ENCODE data around the gene TREH. TPM values are rescaled to one million over a fixed set of nuclear protein-coding genes. Genes with fewer than 3 reads are reported as not detected.
A peak's percentile ranks its signal among the peaks of the same experiment; 100 is the strongest.

Gene TREH
- total and polyA plus RNA-seq, 7 donors = 0.46 to 1.4 (median 1.2) TPM; not detected in 4

DNA sequence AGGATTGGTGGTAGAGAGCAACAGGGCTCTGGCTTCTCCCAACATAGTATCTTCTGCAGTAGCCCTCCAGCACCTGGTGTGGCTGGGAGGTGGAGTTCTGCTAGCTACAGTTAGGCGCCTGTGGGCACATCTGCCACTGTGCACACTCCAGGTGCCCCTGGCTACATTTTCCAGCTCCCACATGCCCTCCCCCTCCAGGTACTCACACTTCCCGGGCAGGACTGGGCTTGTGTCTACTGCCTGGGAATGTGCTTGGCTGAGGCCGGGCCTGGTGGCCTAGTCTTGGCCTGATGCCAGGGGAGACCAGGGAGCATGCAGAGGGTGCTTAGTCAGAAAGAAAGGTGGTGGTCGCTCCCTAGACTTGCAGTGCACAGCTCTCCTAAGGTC, 56.2 kb downstream of the TREH start:
- peak overlapping the region; percentile 86 to 92 (median 90) for H3K27ac ChIP-seq
- peaks cover 0 to 70% (median 57%) of the 10 kb centered on the region in 4 donors for H3K4me1 ChIP-seq
- H3K9me3 ChIP-seq = no peaks in the 10 kb centered on the region
- intact Hi-C loops (cut with DNase I) = no loop called here
- no peak for TF ChIP-seq POLR2AphosphoS5 (IDR thresholded peaks at IDR 0.05)
- no peak for TF ChIP-seq POLR2A (IDR thresholded peaks at IDR 0.05)
- no peak for TF ChIP-seq EP300 (IDR thresholded peaks at IDR 0.05)
- TF ChIP-seq, protein P1, sequence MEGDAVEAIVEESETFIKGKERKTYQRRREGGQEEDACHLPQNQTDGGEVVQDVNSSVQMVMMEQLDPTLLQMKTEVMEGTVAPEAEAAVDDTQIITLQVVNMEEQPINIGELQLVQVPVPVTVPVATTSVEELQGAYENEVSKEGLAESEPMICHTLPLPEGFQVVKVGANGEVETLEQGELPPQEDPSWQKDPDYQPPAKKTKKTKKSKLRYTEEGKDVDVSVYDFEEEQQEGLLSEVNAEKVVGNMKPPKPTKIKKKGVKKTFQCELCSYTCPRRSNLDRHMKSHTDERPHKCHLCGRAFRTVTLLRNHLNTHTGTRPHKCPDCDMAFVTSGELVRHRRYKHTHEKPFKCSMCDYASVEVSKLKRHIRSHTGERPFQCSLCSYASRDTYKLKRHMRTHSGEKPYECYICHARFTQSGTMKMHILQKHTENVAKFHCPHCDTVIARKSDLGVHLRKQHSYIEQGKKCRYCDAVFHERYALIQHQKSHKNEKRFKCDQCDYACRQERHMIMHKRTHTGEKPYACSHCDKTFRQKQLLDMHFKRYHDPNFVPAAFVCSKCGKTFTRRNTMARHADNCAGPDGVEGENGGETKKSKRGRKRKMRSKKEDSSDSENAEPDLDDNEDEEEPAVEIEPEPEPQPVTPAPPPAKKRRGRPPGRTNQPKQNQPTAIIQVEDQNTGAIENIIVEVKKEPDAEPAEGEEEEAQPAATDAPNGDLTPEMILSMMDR (IDR thresholded peaks at IDR 0.05) = no peak
- H3K4me3 ChIP-seq = peak overlapping the region in 1 of 4 donors; percentile 7
- 59 to 64% methylated on average over 4 of the region's 4 CpGs for WGBS, 2 donors
- H3K27me3 ChIP-seq = no peaks in the 10 kb centered on the region
- DNase-seq = no peak
- peaks cover 6 to 37% (median 24%) of the 10 kb centered on the region in 4 donors for H3K36me3 ChIP-seq

- H3K27ac ChIP-seq = peak overlapping the region; percentile 86 to 92 (median 90)
- H3K9me3 ChIP-seq = no peaks in the 10 kb centered on the region
- H3K4me3 ChIP-seq = peak overlapping the region in 3 of 4 donors; percentile 58 to 66 (median 60)
- 61 to 65% methylated on average over 9 of the region's 9 CpGs for WGBS, 2 donors
- TF ChIP-seq EP300 (IDR thresholded peaks at IDR 0.05) = no peak
- TF ChIP-seq POLR2AphosphoS5 (IDR thresholded peaks at IDR 0.05) = peak; percentile 24 to 81 (median 80)
- peaks cover 2 to 31% (median 19%) of the 10 kb centered on the region in 4 donors for H3K36me3 ChIP-seq
- H3K27me3 ChIP-seq = no peaks in the 10 kb centered on the region
- peaks cover 0 to 73% (median 61%) of the 10 kb centered on the region in 4 donors for H3K4me1 ChIP-seq
- DNase-seq = no peak
- intact Hi-C loops (cut with DNase I) = no loop called here
Measured at GRCh38 chr11:118622376-118623268, 56.8 kb downstream of the TREH start.

GRCh38 chr11:118621784-118622375, 57.6 kb downstream of the TREH start:
- Histone ChIP-seq H3K27ac (peak overlapping the region; percentile 86 to 92 (median 90)), H3K27me3 (no peaks in the 10 kb centered on the region), H3K4me1 (peaks cover 0 to 80% (median 69%) of the 10 kb centered on the region in 4 donors), H3K36me3 (peaks cover 0 to 31% (median 11%) of the 10 kb centered on the region in 4 donors), H3K4me3 (peak overlapping the region; percentile 27 to 66 (median 59)), H3K9me3 (no peaks in the 10 kb centered on the region)
- TF ChIP-seq EP300 (IDR thresholded peaks at IDR 0.05) (no peak), POLR2A (IDR thresholded peaks at IDR 0.05) (peak in 1 of 2 donors; percentile 21)
- WGBS, 2 donors = 70 to 74% methylated on average over 4 of the region's 4 CpGs
- no peak for DNase-seq
- intact Hi-C loops (cut with DNase I) = no loop called here

DNA sequence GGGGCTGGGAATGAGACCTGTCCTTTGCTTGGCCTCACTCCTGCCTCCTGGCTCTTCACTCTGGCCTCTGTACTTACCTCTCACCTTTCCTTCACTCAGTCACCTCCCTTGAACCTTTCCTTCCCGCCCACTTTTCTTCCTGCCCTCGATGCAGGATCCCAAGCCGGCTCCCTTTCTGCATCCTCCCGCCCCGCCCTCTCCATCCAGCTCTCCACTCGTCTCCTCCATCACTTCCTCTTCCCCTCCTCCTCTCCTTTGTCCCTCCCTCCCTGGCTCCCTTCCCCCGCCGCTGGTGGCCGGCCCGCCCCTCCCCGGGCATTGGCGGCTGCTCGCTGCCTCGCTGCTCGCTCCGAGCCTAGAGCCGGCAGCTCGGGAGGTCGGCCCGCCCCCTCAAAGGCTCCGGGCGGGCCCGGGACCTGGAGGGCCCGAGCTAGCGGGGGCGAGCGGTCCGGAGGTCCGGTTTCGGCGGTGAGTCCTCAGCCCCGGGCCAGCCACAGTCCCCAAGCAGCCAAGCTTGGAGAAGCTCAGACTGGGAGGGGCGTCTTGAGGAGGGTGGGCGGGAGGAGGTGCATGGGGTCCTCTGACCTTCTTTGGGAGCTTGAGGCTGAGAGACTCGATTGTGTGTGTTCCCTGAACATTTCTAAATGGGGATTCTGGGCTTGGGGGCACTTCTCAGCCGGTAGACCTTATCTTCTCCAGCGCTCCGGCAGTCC, 58.2 kb downstream of the TREH start:
- Histone ChIP-seq H3K27me3 (no peaks in the 10 kb centered on the region), H3K36me3 (peaks cover 0 to 32% (median 11%) of the 10 kb centered on the region in 4 donors), H3K4me3 (peak overlapping the region; percentile 27 to 66 (median 59)), H3K27ac (peak overlapping the region; percentile 86 to 92 (median 90)), H3K4me1 (peaks cover 0 to 83% (median 71%) of the 10 kb centered on the region in 4 donors), H3K9me3 (no peaks in the 10 kb centered on the region)
- TF ChIP-seq POLR2AphosphoS5 (IDR thresholded peaks at IDR 0.05) (peak in 3 of 4 donors; percentile 53 to 77 (median 68)), EP300 (IDR thresholded peaks at IDR 0.05) (no peak), POLR2A (IDR thresholded peaks at IDR 0.05) (peak; percentile 24 to 37)
- peak; percentile 96 for DNase-seq
- intact Hi-C loops (cut with DNase I) = no loop called here
- WGBS, 2 donors = 7% methylated on average over 38 of the region's 38 CpGs

GRCh38 chr11:118620529-118621070, 58.9 kb downstream of the TREH start:
- intact Hi-C loops (cut with DNase I) = no loop called here
- DNase-seq = no peak
- TF ChIP-seq POLR2A (IDR thresholded peaks at IDR 0.05) (no peak), POLR2AphosphoS5 (IDR thresholded peaks at IDR 0.05) (no peak)
- Histone ChIP-seq H3K4me1 (peaks cover 0 to 83% (median 68%) of the 10 kb centered on the region in 4 donors), H3K36me3 (peaks cover 5 to 33% (median 13%) of the 10 kb centered on the region in 4 donors), H3K27me3 (no peaks in the 10 kb centered on the region), H3K27ac (peak overlapping the region; percentile 86 to 92 (median 90)), H3K4me3 (peak overlapping the region in 3 of 4 donors; percentile 58 to 66 (median 60)), H3K9me3 (no peaks in the 10 kb centered on the region)
- 59 to 65% methylated on average over 7 of the region's 7 CpGs for WGBS, 2 donors

All from sigmoid colon (tissue), 7 donors.